BLaER1 treated with 17β-estradiol and CSF1 and Interleukin-3, amounts not matched to agents 10 nM and 100 nM (cell line): ENCODE measurements around the gene CA11.

Experiments used
- H3K27ac ChIP-seq, 11 experiments: shearing (Covaris generic); formaldehyde crosslinking; 2 replicates each; pipeline ENCODE4 v1.8.1; 2022
- H3K27me3 ChIP-seq, 11 experiments: shearing (Covaris generic); formaldehyde crosslinking; 2 replicates each; pipeline ENCODE4 v1.8.1; 2022
- H3K36me3 ChIP-seq, 11 experiments: shearing (Covaris generic); formaldehyde crosslinking; 2 replicates each; pipeline ENCODE4 v1.8.1; 2022
- H3K4me1 ChIP-seq, 10 experiments: shearing (Covaris generic); formaldehyde crosslinking; 2 replicates each; pipeline ENCODE4 v1.8.1; 2022
- H3K4me2 ChIP-seq, 11 experiments: shearing (Covaris generic); formaldehyde crosslinking; 2 replicates each; pipeline ENCODE4 v1.8.1; 2022
- H3K4me3 ChIP-seq, 10 experiments: shearing (Covaris generic); formaldehyde crosslinking; 2 replicates each; pipeline ENCODE4 v1.8.1; 2022
- H3K9ac ChIP-seq, 11 experiments: shearing (Covaris generic); formaldehyde crosslinking; 2 replicates each; pipeline ENCODE4 v1.8.1; 2022
- H3K9me3 ChIP-seq, 11 experiments: shearing (Covaris generic); formaldehyde crosslinking; replicated peaks in 1 of 11; 2 replicates each; pipeline ENCODE4 v1.8.1; 2022
- H4K20me1 ChIP-seq, 11 experiments: shearing (Covaris generic); formaldehyde crosslinking; 2 replicates each; pipeline ENCODE4 v1.8.1; 2022
- Cebpa-rat ChIP-seq, 11 experiments: shearing (Covaris generic); IDR thresholded peaks; 2 replicates each; pipeline ENCODE4 v1.8.1; 2022

Gene CA11

DNA sequence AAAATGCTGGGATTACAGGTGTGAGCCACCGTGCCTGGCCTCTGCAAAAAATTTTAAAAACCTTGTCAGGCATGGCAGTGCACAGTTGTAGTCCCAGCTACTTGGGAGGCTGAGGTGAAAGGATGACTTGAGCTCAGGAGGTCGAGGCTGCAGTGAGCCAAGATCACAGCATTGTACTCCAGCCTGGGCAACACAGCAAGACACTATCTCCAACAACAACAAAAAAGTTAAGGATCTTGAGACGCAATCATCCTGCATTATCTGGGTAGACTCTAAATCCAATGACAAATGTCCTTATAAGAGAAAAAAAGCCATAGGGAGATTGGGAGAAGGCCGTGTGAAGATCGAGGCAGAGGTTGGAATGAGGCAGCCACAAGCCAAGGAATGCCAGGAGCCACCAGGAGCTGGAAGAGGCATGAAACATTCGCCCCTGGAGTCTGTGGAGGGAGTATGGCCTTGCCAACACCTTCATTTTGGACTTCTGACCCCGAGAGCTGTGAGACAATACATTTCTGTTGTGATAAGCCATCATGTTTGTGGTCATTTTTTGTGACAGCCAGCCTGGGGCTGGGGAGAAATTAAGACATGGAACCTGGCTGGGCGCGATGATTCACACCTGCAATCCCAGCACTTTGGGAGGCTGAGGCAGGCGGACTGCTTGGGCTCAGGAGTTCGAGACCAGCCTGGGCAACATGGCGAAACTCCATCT lies 5.1 kb upstream of the CA11 start:
- peak overlapping the region in 6 of 11 experiments; percentile 18 to 92 (median 86); a peak in 9 of 22 replicates for H3K9ac ChIP-seq
- peaks cover 67 to 87% (median 80%) of the 10 kb centered on the region in 10 experiments for H3K4me1 ChIP-seq
- no peaks in the 10 kb centered on the region for H3K27me3 ChIP-seq
- no peaks in the 10 kb centered on the region for H4K20me1 ChIP-seq
- H3K36me3 ChIP-seq, result no peaks in the 10 kb centered on the region
- H3K4me3 ChIP-seq, result no peak overlapping the region
- TF ChIP-seq Cebpa-rat (IDR thresholded peaks at IDR 0.05), result no peak
- H3K4me2 ChIP-seq, result peak overlapping the region in 9 of 11 experiments; percentile 62 to 88 (median 77); a peak in 15 of 22 replicates
- H3K9me3 ChIP-seq, result no peaks in the 10 kb centered on the region
- peak overlapping the region in 10 of 11 experiments; percentile 0 to 100 (median 96); a peak in 19 of 22 replicates for H3K27ac ChIP-seq

- peak overlapping the region; percentile 94 to 100 (median 97) for H3K27ac ChIP-seq
- H3K4me2 ChIP-seq, result peak overlapping the region; percentile 62 to 88 (median 77)
- peak overlapping the region in 3 of 10 experiments; percentile 21 to 27 (median 23); a peak in 4 of 20 replicates for H3K4me3 ChIP-seq
- no peaks in the 10 kb centered on the region for H3K27me3 ChIP-seq
- no peak for TF ChIP-seq Cebpa-rat (IDR thresholded peaks at IDR 0.05)
- no peaks in the 10 kb centered on the region for H3K36me3 ChIP-seq
- H4K20me1 ChIP-seq, result no peaks in the 10 kb centered on the region
- no peaks in the 10 kb centered on the region for H3K9me3 ChIP-seq
- peaks cover 64 to 86% (median 83%) of the 10 kb centered on the region in 10 experiments for H3K4me1 ChIP-seq
- H3K9ac ChIP-seq, result peak overlapping the region; percentile 81 to 92 (median 84); a peak in 21 of 22 replicates
Measured at GRCh38 chr19:48648134-48648533, 2.1 kb upstream of the CA11 start.

GRCh38 chr19:48646722-48647216 lies 782 bp upstream of the CA11 start:
- Histone ChIP-seq H3K36me3 (no peaks in the 10 kb centered on the region), H3K27ac (peak overlapping the region; percentile 82 to 100 (median 97); a peak in 21 of 22 replicates), H3K4me2 (peak overlapping the region; percentile 72 to 100 (median 98)), H3K4me3 (peak overlapping the region in 9 of 10 experiments; percentile 60 to 71 (median 64); a peak in 13 of 20 replicates), H3K9ac (peak overlapping the region; percentile 82 to 92 (median 87); a peak in 21 of 22 replicates), H3K9me3 (no peaks in the 10 kb centered on the region), H3K4me1 (peaks cover 53 to 80% (median 75%) of the 10 kb centered on the region in 10 experiments), H4K20me1 (no peaks in the 10 kb centered on the region), H3K27me3 (no peaks in the 10 kb centered on the region)
- TF ChIP-seq Cebpa-rat (IDR thresholded peaks at IDR 0.05), result no peak

- Histone ChIP-seq H3K4me2 (peak overlapping the region; percentile 94 to 100 (median 100)), H4K20me1 (no peaks in the 10 kb centered on the region), H3K36me3 (no peaks in the 10 kb centered on the region), H3K9me3 (no peaks in the 10 kb centered on the region), H3K9ac (peak overlapping the region; percentile 78 to 87 (median 84)), H3K4me3 (peak overlapping the region; percentile 60 to 71 (median 64)), H3K4me1 (peaks cover 44 to 68% (median 64%) of the 10 kb centered on the region in 10 experiments), H3K27ac (peak overlapping the region; percentile 81 to 99 (median 89)), H3K27me3 (no peaks in the 10 kb centered on the region)
- no peak for TF ChIP-seq Cebpa-rat (IDR thresholded peaks at IDR 0.05)
Measured at GRCh38 chr19:48645620-48646000, 377 bp downstream of the CA11 start.

DNA sequence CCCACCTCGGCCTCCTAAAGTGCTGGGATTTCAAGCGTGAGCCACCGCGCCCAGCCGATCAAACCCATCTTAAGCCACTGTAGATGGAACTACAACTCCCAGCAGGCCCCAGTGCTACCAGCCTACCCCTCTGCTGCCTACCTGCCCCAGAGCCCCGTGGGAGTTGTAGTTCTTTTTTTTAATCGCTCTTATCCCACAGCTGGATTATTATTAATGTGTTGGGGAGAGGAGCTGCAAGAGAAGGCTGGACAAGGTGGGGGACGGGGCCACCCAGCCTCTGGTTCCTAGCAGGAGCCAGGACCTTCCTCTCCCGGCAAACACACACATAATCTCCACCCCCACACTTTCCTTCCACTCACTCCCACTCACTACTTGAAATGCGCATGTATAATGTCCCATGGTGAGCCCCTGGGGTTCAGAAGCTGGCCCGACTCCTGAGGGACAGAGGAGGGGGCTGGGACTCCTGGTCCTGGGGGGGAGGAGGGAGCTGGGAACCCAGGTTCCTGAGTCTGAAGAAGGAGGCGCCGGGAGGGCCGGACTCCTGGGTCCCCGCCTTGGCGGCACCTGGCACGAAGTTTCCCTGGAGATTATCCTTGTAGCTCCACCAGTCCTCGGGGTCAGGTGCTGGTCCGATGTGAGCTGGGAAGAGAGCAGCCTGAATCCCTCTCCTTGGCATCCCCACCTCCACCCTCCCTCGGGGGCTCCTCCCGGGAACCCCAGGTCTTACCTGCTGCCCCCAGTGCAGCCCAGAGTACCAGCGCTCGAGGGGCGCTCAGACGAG lies 958 bp downstream of the CA11 start:
- Histone ChIP-seq H3K4me1 (peaks cover 39 to 63% (median 59%) of the 10 kb centered on the region in 10 experiments), H3K9ac (peak overlapping the region; percentile 78 to 87 (median 84)), H3K4me2 (peak overlapping the region; percentile 94 to 100 (median 100)), H3K27ac (peak overlapping the region; percentile 81 to 99 (median 89)), H3K9me3 (no peaks in the 10 kb centered on the region), H4K20me1 (no peaks in the 10 kb centered on the region), H3K27me3 (no peaks in the 10 kb centered on the region), H3K4me3 (peak overlapping the region; percentile 60 to 71 (median 64)), H3K36me3 (no peaks in the 10 kb centered on the region)
- no peak for TF ChIP-seq Cebpa-rat (IDR thresholded peaks at IDR 0.05)

DNA sequence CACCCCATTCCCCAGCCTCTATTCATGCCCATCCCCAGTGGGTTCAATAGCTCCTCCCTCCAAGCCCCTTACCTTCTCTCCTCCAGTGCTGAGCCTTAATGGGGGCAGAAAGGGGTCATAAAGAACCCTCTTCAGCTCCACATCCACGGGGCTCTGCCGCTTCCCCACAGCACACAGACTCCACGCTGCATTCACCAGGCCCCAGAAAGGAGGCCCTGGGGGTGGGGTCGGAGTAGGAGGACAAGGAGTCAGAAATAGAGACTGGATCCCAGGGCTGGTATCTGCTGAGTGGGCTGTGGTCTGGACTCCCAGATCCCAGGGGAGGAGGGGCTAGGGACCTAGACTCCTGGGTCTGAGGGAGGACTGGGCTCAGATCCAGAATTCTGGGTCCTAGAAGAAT lies 1.6 kb downstream of the CA11 start:
- Histone ChIP-seq H3K27ac (peak overlapping the region in 4 of 11 experiments; percentile 17 to 89 (median 56); a peak in 9 of 22 replicates), H3K4me3 (peak overlapping the region in 8 of 10 experiments; percentile 61 to 71 (median 64); a peak in 15 of 20 replicates), H3K27me3 (no peaks in the 10 kb centered on the region), H3K9me3 (no peaks in the 10 kb centered on the region), H4K20me1 (no peaks in the 10 kb centered on the region), H3K36me3 (0 out of 22 replicates have a peak, but pooled peaks cover 0 to 4% (median 0%) of the 10 kb centered on the region in 11 experiments), H3K4me2 (peak overlapping the region; percentile 94 to 100 (median 100)), H3K4me1 (peaks cover 39 to 63% (median 57%) of the 10 kb centered on the region in 10 experiments), H3K9ac (peak overlapping the region in 6 of 11 experiments; percentile 81 to 87 (median 84); a peak in 7 of 22 replicates)
- no peak for TF ChIP-seq Cebpa-rat (IDR thresholded peaks at IDR 0.05)

- Histone ChIP-seq H4K20me1 (no peaks in the 10 kb centered on the region), H3K36me3 (0 out of 22 replicates have a peak, but pooled peaks cover 0 to 8% (median 0%) of the 10 kb centered on the region in 11 experiments), H3K4me3 (no peak overlapping the region), H3K4me2 (peak overlapping the region in 7 of 11 experiments; percentile 1 to 94 (median 26); a peak in 7 of 22 replicates), H3K27ac (0 out of 22 replicates have a peak overlapping the region, but pooled peaks of 2 of the 11 experiments have one; percentile 5 to 32), H3K27me3 (no peaks in the 10 kb centered on the region), H3K9ac (no peak overlapping the region), H3K4me1 (peaks cover 41 to 65% (median 58%) of the 10 kb centered on the region in 10 experiments), H3K9me3 (no peaks in the 10 kb centered on the region)
- no peak for TF ChIP-seq Cebpa-rat (IDR thresholded peaks at IDR 0.05)
Measured at GRCh38 chr19:48642862-48643261, 3.1 kb downstream of the CA11 start.

DNA sequence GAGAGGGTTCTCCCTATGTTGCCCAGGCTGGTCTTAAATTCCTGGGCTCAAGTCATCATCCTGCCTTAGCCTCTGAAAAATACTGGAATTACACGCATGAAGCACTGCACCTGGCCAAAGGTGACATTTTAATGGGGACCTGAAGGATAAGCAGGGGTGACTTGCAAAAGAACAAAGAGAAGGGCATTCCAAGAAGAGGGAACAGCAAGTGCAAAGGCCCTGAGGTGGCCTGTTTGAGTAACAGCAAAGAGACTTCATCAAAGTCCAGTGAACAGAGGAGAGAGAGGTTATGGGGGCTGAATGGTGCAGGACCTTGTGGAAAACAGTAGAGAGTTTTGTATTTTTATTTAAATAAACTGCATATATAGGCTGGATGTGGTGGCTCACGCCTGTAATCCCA lies 4.1 kb downstream of the CA11 start:
- H4K20me1 ChIP-seq, result peaks cover 0 to 3% (median 0%) of the 10 kb centered on the region in 11 experiments; a peak in 5 of 22 replicates
- H3K9ac ChIP-seq, result no peak overlapping the region
- no peaks in the 10 kb centered on the region for H3K9me3 ChIP-seq
- peaks cover 31 to 58% (median 48%) of the 10 kb centered on the region in 10 experiments for H3K4me1 ChIP-seq
- no peak overlapping the region for H3K4me2 ChIP-seq
- no peaks in the 10 kb centered on the region for H3K27me3 ChIP-seq
- no peak for TF ChIP-seq Cebpa-rat (IDR thresholded peaks at IDR 0.05)
- 0 out of 22 replicates have a peak, but pooled peaks cover 0 to 8% (median 0%) of the 10 kb centered on the region in 11 experiments for H3K36me3 ChIP-seq
- H3K4me3 ChIP-seq, result no peak overlapping the region
- H3K27ac ChIP-seq, result no peak overlapping the region
